Gastrocnemius medialis (tissue), 4 donors: ENCODE measurements around the gene RGP1.

Experiments
- CTCF ChIP-seq, 5 experiments: fragments of 450-650 bp in 3 of 5; fragments of 200-600 bp in 2 of 5; sonication (generic) in 2 of 5; IDR thresholded peaks in 4 of 5; conservative IDR thresholded peaks in 1 of 5; 1 replicate in 4 of 5; 2 replicates in 1 of 5; pipeline ENCODE4 v1.5.1; 2016 to 2019; ENCODE audit warnings: antibody characterized with exemption in 5 of 5, mild to moderate bottlenecking in 3 of 5, moderate library complexity in 3 of 5
- POLR2A ChIP-seq, 2 donors: fragments of 450-650 bp; IDR thresholded peaks; one replicate each; pipeline ENCODE4 v1.6.1; 2017; ENCODE audit warnings: antibody characterized with exemption in 2 of 2, mild to moderate bottlenecking in 2 of 2, moderate library complexity in 2 of 2

GRCh38 chr9:35792024-35792813 lies 43.1 kb downstream of the RGP1 start:
- no peak for TF ChIP-seq CTCF (IDR thresholded peaks at IDR 0.05 in 4 of 5, conservative IDR thresholded peaks at IDR 0.05 in 1 of 5)
- TF ChIP-seq POLR2A (IDR thresholded peaks at IDR 0.05): no peak
